Glutamatergic neuron (in vitro differentiated cells): ENCODE results near the gene ENOPH1. TPM values are rescaled to one million over a fixed set of nuclear protein-coding genes. Genes with fewer than 3 reads are reported as not detected.
"Not testable (repeated sequence)": the region's sequence is repeated elsewhere in the genome, so short reads cannot be mapped to it uniquely, and the experiment has no call there.

Experiments used
- DNase-seq: peaks from one replicate; pipeline ENCODE4 v3.0.0; 2022
- H3K27ac Mint-ChIP-seq: one replicate; pipeline ENCODE4 v1.8.0; 2020; ENCODE audit warnings: mild to moderate bottlenecking, mixed read lengths, inconsistent platforms; ENCODE audit not compliant: unreplicated experiment
- H3K27me3 Mint-ChIP-seq: one replicate; pipeline ENCODE4 v1.8.0; 2020; ENCODE audit warnings: mild to moderate bottlenecking, moderate library complexity, mixed read lengths, inconsistent platforms; ENCODE audit not compliant: unreplicated experiment
- H3K36me3 Mint-ChIP-seq: one replicate; pipeline ENCODE4 v1.8.0; 2020; ENCODE audit warnings: mild to moderate bottlenecking, mixed read lengths, inconsistent platforms; ENCODE audit not compliant: unreplicated experiment
- H3K4me1 Mint-ChIP-seq: one replicate; pipeline ENCODE4 v1.8.0; 2020; ENCODE audit warnings: mild to moderate bottlenecking, low read depth, mixed read lengths, inconsistent platforms; ENCODE audit not compliant: unreplicated experiment
- H3K4me3 Mint-ChIP-seq: one replicate; pipeline ENCODE4 v1.8.0; 2020; ENCODE audit warnings: mild to moderate bottlenecking, mixed read lengths, inconsistent platforms; ENCODE audit not compliant: unreplicated experiment
- H3K9me3 Mint-ChIP-seq: one replicate; pipeline ENCODE4 v1.8.0; 2020; ENCODE audit warnings: mild to moderate bottlenecking, moderate library complexity, mixed read lengths, inconsistent platforms; ENCODE audit not compliant: unreplicated experiment
- CTCF ChIP-seq: fragments of 200-600 bp; sonication (generic); IDR thresholded peaks from one replicate; pipeline ENCODE4 v1.5.0; 2021; ENCODE audit not compliant: partially characterized antibody, unreplicated experiment
- total RNA-seq: library from RNA; stranded (reverse); fragmentation: NEBNext Ultra II Directional; extraction: Animal tissue kit (Norgen Biotek cat#: 25700); gene quantifications from one replicate; pipeline ENCODE4 v1.2.1, GENCODE V29; 2021; ENCODE audit not compliant: unreplicated experiment

ENOPH1 gene
- total RNA-seq, 1 donor from 2014 or later, result 26.9 TPM

- TF ChIP-seq CTCF, result no peak
- no peak overlapping the region for H3K27ac Mint-ChIP-seq
- DNase-seq, result no peak
- H3K4me3 Mint-ChIP-seq, result no peak overlapping the region
- peaks cover 7% of the 10 kb centered on the region for H3K9me3 Mint-ChIP-seq
- H3K36me3 Mint-ChIP-seq, result peaks cover 11% of the 10 kb centered on the region
- no peaks in the 10 kb centered on the region for H3K27me3 Mint-ChIP-seq
- no peaks in the 10 kb centered on the region for H3K4me1 Mint-ChIP-seq
Observed at GRCh38 chr4:82388405-82388804, 42.0 kb upstream of the ENOPH1 start.

- not testable (repeated sequence) for DNase-seq, H3K9me3 Mint-ChIP-seq, H3K36me3 Mint-ChIP-seq, H3K4me1 Mint-ChIP-seq, H3K27ac Mint-ChIP-seq, H3K27me3 Mint-ChIP-seq, H3K4me3 Mint-ChIP-seq
Observed at GRCh38 chr4:82390061-82390460, 40.3 kb upstream of the ENOPH1 start.

GRCh38 chr4:82394896-82395295, 35.5 kb upstream of the ENOPH1 start:
- H3K9me3 Mint-ChIP-seq, result no peaks in the 10 kb centered on the region
- H3K36me3 Mint-ChIP-seq, result no peaks in the 10 kb centered on the region
- H3K4me1 Mint-ChIP-seq, result no peaks in the 10 kb centered on the region
- H3K4me3 Mint-ChIP-seq, result no peak overlapping the region
- no peaks in the 10 kb centered on the region for H3K27me3 Mint-ChIP-seq
- no peak overlapping the region for H3K27ac Mint-ChIP-seq
- no peak for TF ChIP-seq CTCF
- no peak for DNase-seq

- Mint-ChIP-seq H3K27ac (no peak overlapping the region), H3K4me3 (no peak overlapping the region), H3K4me1 (no peaks in the 10 kb centered on the region), H3K9me3 (no peaks in the 10 kb centered on the region), H3K27me3 (no peaks in the 10 kb centered on the region), H3K36me3 (no peaks in the 10 kb centered on the region)
- no peak for TF ChIP-seq CTCF
- DNase-seq, result no peak
Observed at GRCh38 chr4:82397527-82397926, 32.9 kb upstream of the ENOPH1 start.

GRCh38 chr4:82398263-82398662, 32.1 kb upstream of the ENOPH1 start:
- H3K27me3 Mint-ChIP-seq, result no peaks in the 10 kb centered on the region
- no peak overlapping the region for H3K27ac Mint-ChIP-seq
- no peak for TF ChIP-seq CTCF

GRCh38 chr4:82401600-82401999, 28.8 kb upstream of the ENOPH1 start:
- no peak overlapping the region for H3K4me3 Mint-ChIP-seq
- peaks cover 2% of the 10 kb centered on the region for H3K9me3 Mint-ChIP-seq
- H3K4me1 Mint-ChIP-seq, result no peaks in the 10 kb centered on the region
- H3K36me3 Mint-ChIP-seq, result no peaks in the 10 kb centered on the region
- no peak for TF ChIP-seq CTCF
- no peak overlapping the region for H3K27ac Mint-ChIP-seq
- no peaks in the 10 kb centered on the region for H3K27me3 Mint-ChIP-seq
- no peak for DNase-seq

More at GRCh38 chr4:82398263-82398662, 32.1 kb upstream of the ENOPH1 start:
- H3K9me3 Mint-ChIP-seq, result no peaks in the 10 kb centered on the region
- H3K4me1 Mint-ChIP-seq, result no peaks in the 10 kb centered on the region
- H3K4me3 Mint-ChIP-seq, result no peak overlapping the region
- no peaks in the 10 kb centered on the region for H3K36me3 Mint-ChIP-seq
- no peak for DNase-seq
